GM19467 (cell line): ENCODE data around the gene KIF1A.

ENCODE experiments used
- ATAC-seq: cut with Tn5 transposase; IDR thresholded peaks from one replicate; pipeline ENCODE4 v1.9.1; 2021; ENCODE audit warnings: mild to moderate bottlenecking, moderate library complexity; ENCODE audit not compliant: unreplicated experiment

The KIF1A gene

GRCh38 chr2:240777456-240778212, 42.4 kb downstream of the KIF1A start:
- ATAC-seq, result no peak

- no peak for ATAC-seq
Measured at GRCh38 chr2:240775905-240776304, 44.1 kb downstream of the KIF1A start.

- ATAC-seq, result no peak
Measured at GRCh38 chr2:240774856-240775255, 45.2 kb downstream of the KIF1A start.

GRCh38 chr2:240769096-240769495, 50.9 kb downstream of the KIF1A start:
- no peak for ATAC-seq

- ATAC-seq, result no peak
Measured at GRCh38 chr2:240768216-240768615, 51.8 kb downstream of the KIF1A start.

GRCh38 chr2:240767341-240767740, 52.7 kb downstream of the KIF1A start:
- no peak for ATAC-seq

GRCh38 chr2:240766072-240766471, 53.9 kb downstream of the KIF1A start:
- ATAC-seq, result no peak

- no peak for ATAC-seq
Measured at GRCh38 chr2:240765007-240765406, 55.0 kb downstream of the KIF1A start.

- ATAC-seq, result no peak
Measured at GRCh38 chr2:240764605-240765004, 55.4 kb downstream of the KIF1A start.

- no peak for ATAC-seq
Measured at GRCh38 chr2:240762971-240763370, 57.0 kb downstream of the KIF1A start.

GRCh38 chr2:240762249-240762648, 57.8 kb downstream of the KIF1A start:
- ATAC-seq, result no peak

- ATAC-seq, result no peak
Measured at GRCh38 chr2:240760576-240761246, 59.3 kb downstream of the KIF1A start.

GRCh38 chr2:240760121-240760520, 59.9 kb downstream of the KIF1A start:
- no peak for ATAC-seq

GRCh38 chr2:240759459-240759858, 60.6 kb downstream of the KIF1A start:
- ATAC-seq, result no peak

- no peak for ATAC-seq
Measured at GRCh38 chr2:240757086-240757614, 62.9 kb downstream of the KIF1A start.

- ATAC-seq, result no peak
Measured at GRCh38 chr2:240752209-240752608, 67.8 kb downstream of the KIF1A start.

GRCh38 chr2:240750409-240750808, 69.6 kb downstream of the KIF1A start:
- no peak for ATAC-seq

GRCh38 chr2:240749516-240749915, 70.5 kb downstream of the KIF1A start:
- ATAC-seq, result no peak

- no peak for ATAC-seq
Measured at GRCh38 chr2:240747256-240747655, 72.8 kb downstream of the KIF1A start.

GRCh38 chr2:240746671-240747070, 73.3 kb downstream of the KIF1A start:
- no peak for ATAC-seq

- ATAC-seq, result no peak
Measured at GRCh38 chr2:240745962-240746361, 74.1 kb downstream of the KIF1A start.

- no peak for ATAC-seq
Measured at GRCh38 chr2:240745456-240745855, 74.6 kb downstream of the KIF1A start.
